HG03135 (cell line): ENCODE data around the gene TSBP1.

Source experiments
- ATAC-seq: cut with Tn5 transposase; IDR thresholded peaks from one replicate; pipeline ENCODE4 v1.9.1; 2021; ENCODE audit warnings: mild to moderate bottlenecking, moderate library complexity; ENCODE audit not compliant: unreplicated experiment

The TSBP1 gene, protein sequence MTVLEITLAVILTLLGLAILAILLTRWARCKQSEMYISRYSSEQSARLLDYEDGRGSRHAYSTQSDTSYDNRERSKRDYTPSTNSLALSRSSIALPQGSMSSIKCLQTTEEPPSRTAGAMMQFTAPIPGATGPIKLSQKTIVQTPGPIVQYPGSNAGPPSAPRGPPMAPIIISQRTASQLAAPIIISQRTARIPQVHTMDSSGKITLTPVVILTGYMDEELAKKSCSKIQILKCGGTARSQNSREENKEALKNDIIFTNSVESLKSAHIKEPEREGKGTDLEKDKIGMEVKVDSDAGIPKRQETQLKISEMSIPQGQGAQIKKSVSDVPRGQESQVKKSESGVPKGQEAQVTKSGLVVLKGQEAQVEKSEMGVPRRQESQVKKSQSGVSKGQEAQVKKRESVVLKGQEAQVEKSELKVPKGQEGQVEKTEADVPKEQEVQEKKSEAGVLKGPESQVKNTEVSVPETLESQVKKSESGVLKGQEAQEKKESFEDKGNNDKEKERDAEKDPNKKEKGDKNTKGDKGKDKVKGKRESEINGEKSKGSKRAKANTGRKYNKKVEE

DNA sequence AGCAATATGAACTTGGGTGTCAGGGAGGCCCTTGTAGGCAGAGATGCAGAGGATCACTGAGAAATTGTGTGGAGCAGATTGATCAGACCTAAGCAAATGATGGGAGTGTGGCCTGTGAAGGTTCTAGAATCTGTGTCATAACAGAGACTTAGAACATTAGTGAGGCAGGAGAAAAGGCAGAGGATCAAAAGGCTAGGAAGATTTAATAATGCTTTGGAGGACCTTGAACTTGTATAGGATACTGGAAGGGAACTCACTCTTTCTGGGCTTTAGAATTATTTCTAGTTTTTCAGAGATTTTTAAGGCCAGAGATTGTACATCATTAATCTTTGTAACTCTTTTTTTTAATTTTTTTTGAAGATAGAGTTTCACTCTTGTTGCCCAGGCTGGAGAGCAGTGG lies at the start of gene TSBP1:
TSBP1 (minus strand) TSS at position 101 of the 400 bp plus-strand sequence. CDS start 197 bp downstream, outside the sequence.
- ATAC-seq, result no peak

DNA sequence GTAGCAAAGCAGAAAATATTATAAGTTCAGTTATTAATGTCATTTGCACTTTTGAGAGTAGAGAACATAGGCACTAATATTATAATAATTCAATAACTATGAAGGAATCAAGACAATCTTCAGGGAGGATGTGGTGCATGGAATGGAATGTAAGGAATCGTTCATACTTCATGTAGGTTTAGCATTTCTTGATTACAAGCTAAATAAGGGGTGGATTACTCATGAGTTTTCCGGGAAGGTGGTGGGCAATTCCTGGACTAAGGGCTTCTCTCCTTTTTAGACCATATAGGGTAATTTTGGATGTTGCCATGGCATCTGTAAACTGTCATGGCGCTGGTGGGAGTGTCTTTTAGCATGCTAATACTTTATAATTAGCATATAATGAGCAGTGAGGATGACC lies 44.3 kb upstream of the TSBP1 start:
- ATAC-seq, result no peak

DNA sequence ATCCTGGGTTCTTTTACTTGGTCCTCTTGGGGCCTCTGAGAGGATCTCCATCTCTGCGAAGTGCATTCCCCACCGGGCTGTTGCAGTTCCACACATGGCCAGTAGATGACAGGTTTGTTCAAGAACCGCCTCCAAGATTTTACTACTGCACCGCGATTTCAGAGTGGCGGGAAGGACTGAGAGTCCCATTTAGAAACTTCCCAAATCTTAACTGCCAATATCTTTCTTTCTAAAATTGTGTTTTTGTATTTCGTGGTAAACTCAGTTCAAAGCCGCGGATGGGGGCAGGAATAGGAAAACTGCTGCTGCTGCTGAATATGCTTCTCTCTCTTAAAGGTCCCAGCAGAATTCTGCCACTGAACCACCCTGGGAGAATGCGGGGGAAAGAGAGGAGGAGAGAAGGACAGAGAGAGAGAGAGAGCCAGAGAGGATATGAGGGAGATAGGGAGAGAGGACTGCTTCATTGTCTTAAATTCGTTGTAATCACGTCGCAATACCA lies 43.9 kb upstream of the TSBP1 start:
- no peak for ATAC-seq

- no peak for ATAC-seq
Measured at GRCh38 chr6:32413427-32414047, 41.8 kb upstream of the TSBP1 start.

- no peak for ATAC-seq
Measured at GRCh38 chr6:32411566-32412327, 40.0 kb upstream of the TSBP1 start.

DNA sequence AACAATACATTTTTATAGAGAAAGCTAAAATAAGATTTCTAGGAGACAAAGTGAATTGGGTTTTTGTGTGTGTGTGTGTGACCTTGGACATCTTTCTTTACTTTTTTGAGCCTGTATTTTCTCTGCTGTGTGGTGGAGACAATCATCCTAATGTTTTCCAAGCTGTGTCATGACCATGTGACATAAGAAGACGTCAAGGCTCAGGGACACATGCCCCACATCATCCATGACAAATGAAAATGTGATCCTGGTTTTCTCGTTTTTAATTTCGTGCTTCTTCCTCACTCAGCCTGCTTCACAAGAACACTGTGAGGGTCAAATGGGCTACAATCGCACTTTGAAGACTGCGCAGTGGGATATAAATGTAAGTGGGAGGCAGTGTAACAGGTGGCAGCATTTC lies 39.2 kb upstream of the TSBP1 start:
- no peak for ATAC-seq

DNA sequence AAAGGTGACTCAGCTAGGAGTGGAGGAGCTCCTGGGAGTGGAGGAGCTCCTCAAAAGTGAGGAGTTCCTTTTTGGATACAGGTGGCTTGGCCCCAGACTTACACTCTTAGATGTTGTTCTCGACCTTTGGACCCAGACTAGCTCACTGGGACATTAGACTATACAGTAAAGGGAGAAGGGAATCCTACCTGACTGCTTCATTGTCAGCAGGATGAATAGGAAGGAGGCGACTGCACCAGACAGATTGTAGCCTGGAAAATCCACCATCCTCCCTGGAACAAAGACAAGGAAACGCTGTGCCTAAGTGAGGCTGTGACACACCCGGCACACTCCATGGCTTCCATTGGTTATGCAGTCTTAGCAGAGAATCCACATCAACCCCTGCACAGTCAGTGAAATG lies 35.2 kb upstream of the TSBP1 start, which contains the start of gene BTNL2:
BTNL2 (minus strand) TSS at position 325 of the 400 bp plus-strand sequence; CDS start at position 267, 58 bp downstream.
- no peak for ATAC-seq

GRCh38 chr6:32406197-32406596 lies 34.5 kb upstream of the TSBP1 start:
- no peak for ATAC-seq

DNA sequence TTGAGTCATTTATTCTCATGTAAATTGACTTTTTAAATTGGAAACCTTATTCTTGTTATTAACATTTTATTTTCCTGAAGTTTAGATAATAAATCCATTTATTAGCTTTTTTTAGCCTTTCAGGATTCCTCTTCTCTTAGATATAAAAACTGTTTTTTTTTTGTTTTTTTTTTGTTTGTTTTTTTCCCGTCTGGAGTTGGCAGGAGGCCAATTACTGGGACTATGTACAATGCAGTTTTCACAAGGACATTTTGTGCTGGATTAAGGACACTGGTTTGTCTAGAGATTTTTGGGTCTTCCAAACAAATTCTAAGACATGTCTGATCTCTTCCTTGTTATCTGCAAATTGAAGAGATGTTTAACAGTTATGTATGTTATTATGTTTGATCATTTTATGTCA lies 34.0 kb upstream of the TSBP1 start:
- ATAC-seq, result no peak

- ATAC-seq, result no peak
Measured at GRCh38 chr6:32402812-32403211, 31.1 kb upstream of the TSBP1 start.

DNA sequence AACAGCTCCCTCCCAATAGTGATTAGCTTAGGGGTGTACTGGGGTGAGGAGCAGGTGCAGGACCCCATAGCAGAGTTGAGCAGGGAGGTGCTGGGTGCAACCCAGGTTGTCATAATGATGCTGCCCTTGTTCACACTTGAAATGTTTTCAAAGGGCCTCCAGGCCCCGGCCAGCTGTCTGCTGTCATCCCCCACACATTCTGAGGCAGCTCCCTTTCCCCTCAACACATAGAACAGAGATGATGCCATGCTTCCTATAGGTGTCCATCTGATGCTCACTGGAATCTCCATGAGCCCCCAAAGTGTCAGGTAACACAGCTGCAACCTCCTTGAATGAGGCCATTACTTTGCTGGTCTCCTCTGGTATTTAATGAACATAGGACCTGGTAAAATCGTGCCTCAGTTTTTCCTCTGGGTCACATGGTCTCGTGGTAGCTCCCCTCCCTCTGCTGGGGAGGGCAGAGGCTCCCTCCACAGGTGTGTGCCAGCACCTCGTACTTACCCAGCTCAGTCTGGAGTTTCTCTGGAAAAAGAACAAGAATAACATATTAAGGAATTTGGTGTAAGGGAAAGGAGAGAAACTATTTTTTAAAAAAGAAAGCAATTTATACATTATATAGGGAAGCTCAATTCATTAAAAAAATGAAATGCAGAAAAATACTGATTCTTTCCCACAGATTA lies 29.7 kb upstream of the TSBP1 start:
- ATAC-seq, result no peak

DNA sequence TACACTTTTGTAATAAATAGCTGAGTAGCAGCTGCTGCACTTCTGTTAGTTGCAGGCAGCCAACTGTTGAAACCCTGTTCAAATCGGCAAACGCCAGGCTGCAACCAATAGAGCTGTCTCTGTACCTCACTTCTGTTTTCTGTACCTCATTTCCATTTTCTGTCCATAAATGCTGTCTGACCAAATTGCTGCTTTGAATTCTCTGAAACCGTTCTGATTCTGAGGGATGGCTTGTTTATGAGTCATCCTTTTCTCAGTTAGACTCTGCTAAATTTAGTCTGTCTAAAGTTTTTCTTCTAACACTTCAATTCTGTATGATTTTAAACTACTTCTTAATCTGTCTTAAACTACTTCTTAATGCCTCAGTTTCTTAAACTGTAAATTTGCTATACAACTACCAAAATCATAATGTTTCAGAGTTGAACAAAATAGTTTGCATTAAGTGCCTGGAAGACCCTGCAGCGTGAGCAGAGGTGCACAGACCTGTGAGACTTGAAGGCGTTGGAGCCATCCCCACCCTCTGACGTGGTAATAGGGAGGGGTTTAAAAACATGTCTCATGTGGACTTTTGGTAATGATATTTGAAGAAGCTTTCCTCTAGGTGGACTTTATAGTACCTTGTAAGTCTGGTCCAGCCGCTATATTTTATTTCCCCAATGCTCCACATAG lies 25.7 kb upstream of the TSBP1 start:
- no peak for ATAC-seq

- no peak for ATAC-seq
Measured at GRCh38 chr6:32396028-32396427, 24.3 kb upstream of the TSBP1 start.

- ATAC-seq, result no peak
Measured at GRCh38 chr6:32393665-32394420, 22.1 kb upstream of the TSBP1 start.

GRCh38 chr6:32391505-32391904 lies 19.8 kb upstream of the TSBP1 start:
- no peak for ATAC-seq

GRCh38 chr6:32387589-32388340 lies 16.1 kb upstream of the TSBP1 start:
- no peak for ATAC-seq

DNA sequence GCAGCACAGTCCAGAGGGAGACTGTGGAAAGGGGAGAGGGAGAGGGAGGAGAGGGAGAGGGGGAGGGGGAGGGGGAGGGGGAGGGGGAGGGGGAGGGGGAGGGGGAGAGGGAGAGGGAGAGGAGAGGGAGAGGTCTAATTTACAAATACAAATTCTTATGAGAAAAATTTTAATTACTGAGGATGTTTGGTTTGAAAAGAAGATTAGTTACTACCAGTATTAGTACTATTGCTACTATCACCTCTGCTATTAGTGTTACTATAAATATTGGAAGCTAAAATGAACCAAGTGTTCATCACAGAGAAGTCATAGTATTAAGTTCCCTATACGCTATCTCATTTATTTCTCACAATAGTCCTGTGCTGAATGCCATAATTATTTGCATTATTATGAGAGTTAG lies 14.3 kb upstream of the TSBP1 start:
- no peak for ATAC-seq

DNA sequence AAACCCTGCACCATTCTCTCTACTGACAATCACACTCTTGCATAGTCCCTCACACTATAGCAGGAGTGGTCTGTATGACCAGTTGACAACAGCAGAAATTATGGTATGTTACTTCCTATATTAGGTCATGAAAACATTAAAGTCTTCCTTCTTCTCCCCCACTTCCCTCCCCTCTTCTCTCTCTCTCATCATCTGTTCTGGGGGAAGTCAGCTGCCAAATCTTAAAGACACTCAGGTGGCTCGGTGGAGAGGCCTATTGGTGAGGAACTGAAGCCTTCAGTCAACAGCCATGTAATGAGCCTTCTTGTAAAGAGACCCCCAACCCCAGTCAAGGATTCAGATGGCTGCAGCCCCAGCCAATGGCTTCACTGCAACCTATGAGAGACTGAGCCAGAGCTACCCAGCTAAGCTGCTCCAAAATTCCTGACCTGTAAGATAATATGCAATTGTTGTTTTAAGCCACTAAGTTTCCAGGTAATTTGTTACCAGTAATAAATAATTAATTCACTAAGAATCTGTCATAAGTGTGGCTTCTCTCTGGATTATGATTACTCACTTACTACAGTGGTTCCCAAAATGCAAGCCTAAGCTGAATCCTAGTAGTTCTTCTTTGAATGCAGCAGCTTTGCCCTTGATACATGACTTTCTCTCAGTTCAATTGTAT lies 11.2 kb upstream of the TSBP1 start:
- ATAC-seq, result no peak
